GM19099 (cell line): Measurements from ENCODE around the gene JAML.

ENCODE experiments used
- POLR2A ChIP-seq: IDR thresholded peaks from 3 replicates; pipeline ENCODE4 v1.6.1; 2011; ENCODE audit warnings: low read depth; ENCODE audit not compliant: insufficient read length; ENCODE audit errors: extremely low read depth

JAML gene

GRCh38 chr11:118227865-118228785 is 3.3 kb upstream of the JAML start:
- TF ChIP-seq POLR2A: no peak

DNA sequence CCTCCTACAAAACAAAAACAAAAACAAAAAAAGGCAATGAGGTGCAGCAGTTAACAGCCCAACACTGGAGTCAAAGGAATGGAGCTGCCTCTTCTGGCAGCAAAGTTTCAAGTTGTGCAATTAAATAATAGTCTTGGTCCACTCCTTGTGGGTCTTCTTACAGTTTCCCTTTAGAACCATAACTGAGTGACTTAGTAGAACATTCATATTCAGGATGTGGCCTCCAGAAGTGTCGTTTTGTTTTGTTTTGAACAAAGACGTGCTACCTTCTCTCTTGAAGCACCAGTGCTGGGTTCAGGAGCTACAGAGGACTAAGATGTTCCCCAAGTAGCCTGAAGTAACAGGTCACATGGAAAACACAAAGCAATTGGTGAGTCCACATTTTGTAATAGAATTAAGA is 2.0 kb upstream of the JAML start:
- no peak for TF ChIP-seq POLR2A

GRCh38 chr11:118226296-118226695 is 1.5 kb upstream of the JAML start:
- no peak for TF ChIP-seq POLR2A

DNA sequence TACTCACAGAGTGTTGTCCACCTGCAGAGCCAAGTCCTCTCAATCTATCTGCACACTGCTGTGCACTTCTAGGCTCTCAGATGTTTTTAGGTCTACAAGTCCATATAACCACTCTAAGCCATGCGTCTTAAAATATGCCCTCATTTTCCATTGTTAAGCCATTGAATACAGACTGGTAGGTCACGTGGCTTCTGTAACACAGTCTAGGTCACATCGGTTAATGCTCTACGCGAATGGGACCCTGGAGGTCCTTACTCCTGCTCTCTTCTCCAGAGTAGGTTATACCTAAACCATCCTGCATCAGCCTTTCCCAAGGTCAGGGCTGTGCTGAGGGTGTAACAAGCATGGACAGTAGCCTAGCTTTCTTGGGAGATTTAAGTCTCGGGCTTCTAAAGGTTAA is 819 bp downstream of the JAML start:
- TF ChIP-seq POLR2A: no peak

- no peak for TF ChIP-seq POLR2A
Observed at GRCh38 chr11:118223570-118223969, 1.2 kb downstream of the JAML start.

DNA sequence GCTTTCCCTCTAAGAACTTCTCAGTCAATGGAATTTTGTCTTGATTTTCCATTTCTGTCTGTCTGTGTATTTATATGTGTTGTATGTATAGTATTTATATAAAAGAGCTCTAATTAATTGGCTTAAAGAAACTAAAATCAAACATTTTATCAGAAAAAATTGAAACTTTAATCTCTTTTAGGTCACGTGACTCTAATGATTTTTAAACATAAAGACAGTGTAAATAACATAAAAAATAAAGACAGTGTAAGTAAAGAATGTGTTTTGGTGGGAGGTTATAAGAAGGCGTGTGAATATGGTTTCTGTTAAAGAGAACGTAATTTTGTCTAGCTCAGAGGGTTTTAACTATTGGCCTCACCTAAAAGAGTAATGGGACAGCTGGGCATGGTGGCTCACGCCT is 2.4 kb downstream of the JAML start:
- TF ChIP-seq POLR2A: no peak

- TF ChIP-seq POLR2A: no peak
Observed at GRCh38 chr11:118221419-118221818, 3.4 kb downstream of the JAML start.

DNA sequence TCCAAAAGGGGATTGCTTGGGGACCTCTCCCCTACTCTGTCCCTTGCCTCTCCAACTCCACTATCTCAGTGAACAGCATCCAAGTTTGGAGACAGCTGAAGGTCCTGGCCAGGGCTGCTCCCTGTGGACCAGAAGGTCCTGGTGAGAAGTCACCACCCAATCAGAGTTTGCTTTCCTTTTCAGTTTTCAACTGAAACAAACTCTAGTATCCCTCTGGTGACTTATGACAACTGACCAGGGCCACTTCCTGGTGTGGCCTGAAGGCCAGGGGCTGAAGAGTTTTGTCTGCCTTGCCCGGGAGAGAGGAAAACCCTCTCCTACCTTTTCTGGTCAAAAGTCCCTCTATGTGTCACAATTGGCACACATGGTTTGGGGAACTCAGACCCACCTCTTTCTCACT is 5.1 kb downstream of the JAML start:
- TF ChIP-seq POLR2A: no peak

DNA sequence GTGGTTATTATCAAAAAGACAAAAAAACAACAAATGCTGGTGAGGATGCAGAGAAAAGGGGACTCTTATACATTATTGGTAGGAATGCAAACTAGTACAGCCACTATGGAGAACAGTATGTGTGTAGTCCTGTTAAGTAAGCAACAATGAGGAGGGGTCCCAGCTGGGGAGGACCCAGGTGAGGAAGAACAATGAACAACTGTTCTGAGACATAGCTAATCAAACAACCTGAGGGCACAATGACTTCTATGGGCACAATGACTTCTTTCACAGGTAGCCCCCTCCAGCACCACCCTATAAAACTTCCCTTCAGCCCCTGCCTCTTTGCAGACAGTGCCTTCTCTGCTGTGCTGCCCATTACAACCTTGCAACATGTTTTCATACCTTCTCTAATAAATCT is 5.6 kb downstream of the JAML start:
- TF ChIP-seq POLR2A: no peak

GRCh38 chr11:118217575-118217974 is 7.2 kb downstream of the JAML start:
- no peak for TF ChIP-seq POLR2A

- peak; percentile 47 for TF ChIP-seq POLR2A
Observed at GRCh38 chr11:118216621-118217481, 8.0 kb downstream of the JAML start.

GRCh38 chr11:118215765-118216164 is 9.0 kb downstream of the JAML start:
- no peak for TF ChIP-seq POLR2A

GRCh38 chr11:118215262-118215661 is 9.5 kb downstream of the JAML start:
- TF ChIP-seq POLR2A: no peak

DNA sequence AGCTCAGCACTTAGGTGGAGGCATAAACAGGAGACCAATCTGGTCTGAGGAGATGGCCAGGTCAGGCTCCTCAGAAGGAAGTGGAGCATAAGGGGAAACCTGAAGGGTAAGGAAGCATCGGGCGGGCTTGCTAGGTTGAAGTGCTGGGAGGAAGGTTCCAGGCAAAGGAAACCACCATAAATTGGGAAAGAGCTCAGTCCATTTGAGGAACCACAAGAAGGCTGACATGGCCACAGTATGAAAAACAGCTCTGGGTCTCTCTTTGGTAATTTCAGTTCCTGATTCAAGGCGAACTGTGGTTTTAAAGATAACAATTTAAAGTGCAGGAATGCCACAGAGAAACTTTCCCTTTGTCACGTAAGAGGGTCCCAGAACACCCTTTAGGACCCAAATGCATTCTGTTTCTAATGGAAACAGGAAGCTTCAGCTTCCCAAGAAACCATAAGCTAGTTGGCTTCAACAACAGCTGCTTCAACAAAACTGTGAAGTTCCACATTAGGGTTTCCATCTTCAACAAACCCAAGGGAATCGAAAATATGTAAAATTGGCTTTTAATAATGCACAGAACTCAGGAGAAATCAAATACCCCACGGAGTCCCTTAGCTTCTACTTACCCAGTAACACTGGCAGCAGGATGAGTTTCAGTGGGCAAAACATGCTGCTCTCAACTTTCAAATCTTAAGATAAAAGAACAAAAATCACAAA is 10.4 kb downstream of the JAML start:
- TF ChIP-seq POLR2A: no peak

DNA sequence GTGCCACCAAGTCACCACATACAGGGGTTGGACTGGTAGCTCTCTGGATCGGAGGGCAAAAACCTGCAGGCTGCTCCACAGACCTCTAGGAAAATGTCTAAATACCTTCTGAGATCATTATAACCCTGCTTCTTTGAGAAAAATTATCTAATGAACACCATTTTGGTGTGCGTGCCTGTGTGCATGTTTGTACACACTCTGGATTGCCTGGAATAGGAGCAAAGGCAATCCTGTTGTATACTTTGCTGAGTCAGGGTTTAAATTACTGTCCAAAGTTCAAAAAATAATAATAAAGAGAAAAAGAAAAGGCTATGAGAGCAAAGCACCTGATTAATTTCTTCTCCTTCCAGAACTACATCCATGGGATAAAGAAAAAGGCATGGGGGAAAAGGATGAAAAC is 11.0 kb downstream of the JAML start:
- no peak for TF ChIP-seq POLR2A

- no peak for TF ChIP-seq POLR2A
Observed at GRCh38 chr11:118213201-118213600, 11.6 kb downstream of the JAML start.

DNA sequence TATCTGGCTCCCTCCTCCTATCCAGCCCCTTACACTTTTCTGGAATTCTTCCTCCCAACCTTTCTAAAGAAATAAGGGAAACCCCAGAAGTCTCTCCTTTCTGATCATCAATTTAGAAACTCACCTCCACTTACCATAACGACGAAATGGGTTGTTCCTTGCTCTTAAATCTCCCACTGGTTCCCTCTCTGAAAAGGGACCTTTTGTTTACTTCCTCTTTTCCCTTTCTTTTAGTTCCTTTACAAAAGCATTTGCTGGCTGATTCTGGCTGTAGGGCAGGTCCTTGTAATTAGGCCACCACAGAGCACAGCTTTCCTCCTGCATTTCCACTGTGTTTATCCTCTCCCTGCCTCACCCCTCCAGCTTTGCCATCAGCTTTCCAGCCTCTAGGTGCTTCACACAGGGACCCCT is 12.0 kb downstream of the JAML start:
- no peak for TF ChIP-seq POLR2A
